SK-N-SH (cell line): ENCODE results near the gene VCAN.

Experiments
- CTCF ChIP-seq: fragments of 200-600 bp; sonication (generic); IDR thresholded peaks from 2 replicates; pipeline ENCODE4 v1.6.1; 2017; ENCODE audit warnings: antibody characterized with exemption, mild to moderate bottlenecking, moderate library complexity
- EZH2phosphoT487 ChIP-seq: fragments of 200-600 bp; sonication (generic); IDR thresholded peaks from 2 replicates; pipeline ENCODE4 v1.6.1; 2017; ENCODE audit warnings: low read depth, mixed run types, mild to moderate bottlenecking, antibody characterized with exemption, moderate library complexity, borderline replicate concordance
- GABPA ChIP-seq: IDR thresholded peaks from 2 replicates; pipeline ENCODE4 v1.4.0; 2012; ENCODE audit warnings: low read depth, mild to moderate bottlenecking
- JUND ChIP-seq: IDR thresholded peaks from 2 replicates; pipeline ENCODE4 v1.4.0; 2012
- MAX ChIP-seq: IDR thresholded peaks from 2 replicates; pipeline ENCODE4 v1.4.0; 2012; ENCODE audit warnings: low read depth
- NFIC ChIP-seq: IDR thresholded peaks from 2 replicates; pipeline ENCODE4 v1.4.0; 2012; ENCODE audit warnings: borderline replicate concordance
- PBX3 ChIP-seq: IDR thresholded peaks from 2 replicates; pipeline ENCODE4; 2012
- POLR2AphosphoS5 ChIP-seq: IDR thresholded peaks from 2 replicates; pipeline ENCODE4 v1.6.1; 2012; ENCODE audit warnings: low read depth, low read length
- RAD21 ChIP-seq: IDR thresholded peaks from 2 replicates; pipeline ENCODE4 v1.6.1; 2012; ENCODE audit warnings: mild to moderate bottlenecking, low read length
- REST ChIP-seq: IDR thresholded peaks from 2 replicates; pipeline ENCODE4 v1.6.1; 2012; ENCODE audit warnings: mild to moderate bottlenecking, low read depth, low read length, moderate library complexity
- SIN3A ChIP-seq: IDR thresholded peaks from 2 replicates; pipeline ENCODE4 v1.6.1; 2012; ENCODE audit warnings: low read depth, mild to moderate bottlenecking, low read length, moderate library complexity, borderline replicate concordance
- TAF1 ChIP-seq: IDR thresholded peaks from 2 replicates; pipeline ENCODE4 v1.6.1; 2012; ENCODE audit warnings: low read depth, mild to moderate bottlenecking, low read length, moderate library complexity, borderline replicate concordance
- TCF12 ChIP-seq: IDR thresholded peaks from 2 replicates; pipeline ENCODE4 v1.4.0; 2012

- TF ChIP-seq TAF1 (no peak), CTCF (peak; percentile 63), MAX (no peak), JUND (peak; percentile 3; the same call in 1 of the 2 replicates), PBX3 (peak; percentile 66; the same call in 1 of the 2 replicates), REST (no peak), EZH2phosphoT487 (no peak), GABPA (no peak), NFIC (no peak), RAD21 (no peak), POLR2AphosphoS5 (no peak), SIN3A (no peak), TCF12 (no peak)
Observed at GRCh38 chr5:83517072-83517687, 45.6 kb downstream of the VCAN start.
